Activated CD4-positive, alpha-beta T cell treated with anti-CD3 and anti-CD28 coated beads, Interleukin-2, amount 50 U/mL, for 1 hour (primary cell): ENCODE measurements around the gene CCND2.

ENCODE experiments used
- DNase-seq: peaks from one replicate; pipeline ENCODE4 v3.0.0-alpha.2; 2020

Gene CCND2

DNA sequence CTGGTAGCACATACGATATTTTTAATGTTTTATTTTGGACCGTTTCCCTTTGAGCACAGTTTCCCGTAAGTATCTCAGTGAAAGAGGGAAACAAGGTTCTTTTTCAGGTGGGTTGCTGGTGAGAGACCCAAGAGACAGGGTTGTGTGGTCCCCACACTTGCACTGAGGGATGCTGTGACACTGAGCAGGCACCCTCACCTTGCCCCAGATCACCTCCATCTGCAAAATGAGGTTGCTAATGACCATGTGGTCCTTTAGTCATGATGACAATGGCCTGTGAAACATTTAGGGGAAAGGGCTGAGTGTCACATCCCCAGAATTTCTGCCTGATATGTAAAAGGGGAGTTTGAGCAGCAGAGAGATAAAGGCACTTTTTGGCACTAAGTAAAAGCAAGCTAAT is 4.3 kb downstream of the CCND2 start:
- DNase-seq = no peak

DNA sequence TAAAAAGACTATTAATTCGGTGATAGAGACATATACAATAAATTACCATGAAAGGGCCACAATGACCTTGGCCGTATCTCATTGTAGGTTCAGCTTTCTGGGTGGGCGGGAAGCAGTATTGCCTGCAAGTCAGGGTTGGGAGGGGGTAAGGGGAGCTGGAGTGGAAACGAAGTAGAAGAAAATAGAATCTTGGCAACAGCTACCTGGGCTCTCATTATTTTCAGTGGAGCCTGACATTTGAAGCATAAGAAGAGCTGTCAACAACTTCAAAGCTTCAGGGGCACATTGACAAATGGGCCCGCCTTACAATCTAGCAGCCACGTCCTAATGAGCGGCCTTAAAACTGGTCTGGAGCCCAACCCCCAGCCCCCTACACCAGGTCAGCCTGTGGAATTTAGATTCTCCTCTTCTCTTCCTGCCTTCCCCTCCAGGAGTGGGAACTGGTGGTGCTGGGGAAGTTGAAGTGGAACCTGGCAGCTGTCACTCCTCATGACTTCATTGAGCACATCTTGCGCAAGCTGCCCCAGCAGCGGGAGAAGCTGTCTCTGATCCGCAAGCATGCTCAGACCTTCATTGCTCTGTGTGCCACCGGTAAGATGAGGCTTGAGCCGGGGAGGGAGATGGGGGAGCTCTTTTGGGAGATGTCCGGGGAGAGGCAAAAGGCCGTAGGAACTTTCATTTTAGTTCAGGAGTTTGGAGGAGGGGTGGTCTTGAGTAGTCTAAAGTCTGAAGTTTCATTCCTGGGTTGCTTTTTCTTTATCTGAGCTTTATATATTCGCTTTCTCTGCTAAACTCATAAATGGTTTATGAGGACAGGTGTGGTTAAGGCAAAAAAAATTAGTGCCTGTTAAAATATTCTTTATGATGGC is 5.0 kb downstream of the CCND2 start:
- DNase-seq = no peak

- DNase-seq = no peak
Observed at GRCh38 chr12:4279198-4279690, 5.7 kb downstream of the CCND2 start.

DNA sequence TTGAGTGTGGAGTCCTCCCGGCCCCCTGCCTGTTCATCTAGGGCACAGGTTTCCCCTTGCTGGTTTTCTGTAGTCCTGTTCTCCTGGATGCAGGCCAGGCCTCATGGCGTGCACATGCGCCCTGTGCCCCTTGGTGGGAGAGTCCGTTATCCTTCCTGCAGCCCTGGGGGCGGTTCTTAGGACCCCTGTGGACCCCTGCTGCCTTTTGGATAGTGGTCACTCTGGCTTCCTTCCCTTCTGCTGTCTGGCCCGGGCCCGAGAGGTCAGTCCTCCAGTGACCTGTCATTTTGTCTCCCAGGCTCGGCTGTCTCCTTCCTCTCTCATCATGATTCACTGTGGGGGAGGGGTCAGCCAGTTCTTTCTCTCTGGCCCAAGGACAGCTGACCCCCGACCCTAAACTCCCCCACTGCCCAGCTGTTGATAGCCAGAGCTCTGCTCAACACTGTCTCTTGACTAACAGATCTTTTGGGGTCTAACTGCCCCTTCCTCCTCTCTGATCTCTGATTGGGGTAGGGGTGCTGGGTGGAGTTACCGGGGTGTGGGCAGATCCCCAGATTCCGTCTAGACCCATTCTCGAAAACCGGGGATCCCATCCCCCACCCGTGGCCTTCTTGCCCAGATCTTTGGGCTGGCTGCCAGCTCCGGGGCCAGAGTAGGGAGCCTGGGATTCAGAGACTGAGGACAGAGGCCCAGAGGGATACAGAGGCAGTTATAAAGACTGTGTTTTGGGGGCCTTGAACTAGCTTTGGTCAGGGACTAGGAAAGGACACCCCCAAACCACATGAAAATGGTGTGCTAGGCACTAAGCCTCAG is 7.0 kb downstream of the CCND2 start:
- no peak for DNase-seq

GRCh38 chr12:4281173-4281654 is 7.7 kb downstream of the CCND2 start:
- no peak for DNase-seq

DNA sequence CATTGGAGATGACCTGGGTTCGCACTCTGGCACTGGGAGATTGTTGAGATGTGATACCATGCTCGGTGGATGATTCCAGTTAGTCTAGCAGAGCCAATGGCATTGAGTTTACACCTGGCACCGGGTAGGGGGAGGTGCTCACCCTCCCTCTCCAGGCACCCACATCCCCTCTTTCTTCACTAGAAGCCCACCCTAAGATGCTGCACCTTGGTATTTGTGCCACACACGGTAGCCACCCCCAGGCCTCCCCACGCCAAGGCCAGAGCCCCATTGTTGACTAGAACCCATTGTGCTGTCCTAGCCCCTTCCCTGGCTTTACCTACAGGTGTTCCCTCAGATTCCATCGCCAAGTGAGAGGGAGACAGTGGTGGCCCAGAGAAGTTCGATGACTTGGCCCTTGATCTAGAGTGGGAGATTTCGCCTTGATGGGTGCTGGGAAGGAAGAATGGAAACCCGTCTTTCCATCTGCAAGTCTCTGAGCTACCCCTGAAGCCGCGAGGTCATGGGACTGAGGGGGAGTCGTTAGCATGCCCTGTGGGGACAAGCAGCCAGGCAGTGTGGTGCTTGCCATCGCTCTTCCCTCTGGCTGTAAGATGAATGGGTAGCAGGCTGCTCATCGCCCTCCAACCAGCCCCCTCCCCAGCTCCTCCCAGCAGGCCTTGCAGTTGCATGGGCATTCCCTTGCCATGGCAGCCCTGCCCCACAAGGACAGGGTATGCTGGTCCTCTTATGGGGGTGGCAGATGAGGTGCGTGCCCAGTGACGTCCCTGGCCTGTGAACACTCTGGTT is 8.7 kb downstream of the CCND2 start:
- DNase-seq = no peak

DNA sequence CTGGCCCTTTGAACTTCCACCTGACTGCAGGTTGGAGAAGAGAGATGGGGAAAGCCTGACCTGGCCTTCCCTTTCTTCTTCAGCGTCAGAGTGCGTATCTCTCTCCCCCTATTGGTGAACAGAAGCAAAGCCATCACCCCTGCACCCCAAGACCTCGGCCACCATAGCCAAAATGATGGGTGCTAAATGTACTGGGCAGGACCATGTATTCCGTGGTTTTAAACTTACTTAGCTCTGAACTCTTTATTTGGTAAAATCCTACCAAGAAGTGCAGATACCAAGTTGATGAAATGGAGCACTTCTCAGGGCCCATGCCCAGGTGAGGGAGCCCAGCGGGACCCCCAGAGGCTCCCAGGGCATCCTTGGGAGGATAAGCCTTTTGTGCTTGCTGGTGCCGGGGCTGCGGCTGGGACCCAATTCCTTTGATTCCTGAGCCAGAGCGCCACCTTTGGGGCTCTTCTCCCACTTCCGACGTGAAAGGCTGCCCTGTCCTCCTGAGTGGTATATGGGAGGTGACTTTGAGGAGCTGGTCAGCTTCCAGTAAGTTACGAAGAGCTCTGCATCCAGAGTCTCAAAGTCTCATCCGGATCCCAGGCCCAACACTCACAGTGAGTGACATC is 9.4 kb downstream of the CCND2 start:
- DNase-seq = no peak

- DNase-seq = no peak
Observed at GRCh38 chr12:4283512-4284255, 10.1 kb downstream of the CCND2 start.

GRCh38 chr12:4284306-4284705 is 10.7 kb downstream of the CCND2 start:
- DNase-seq = no peak

- DNase-seq = no peak
Observed at GRCh38 chr12:4285070-4285469, 11.5 kb downstream of the CCND2 start.

DNA sequence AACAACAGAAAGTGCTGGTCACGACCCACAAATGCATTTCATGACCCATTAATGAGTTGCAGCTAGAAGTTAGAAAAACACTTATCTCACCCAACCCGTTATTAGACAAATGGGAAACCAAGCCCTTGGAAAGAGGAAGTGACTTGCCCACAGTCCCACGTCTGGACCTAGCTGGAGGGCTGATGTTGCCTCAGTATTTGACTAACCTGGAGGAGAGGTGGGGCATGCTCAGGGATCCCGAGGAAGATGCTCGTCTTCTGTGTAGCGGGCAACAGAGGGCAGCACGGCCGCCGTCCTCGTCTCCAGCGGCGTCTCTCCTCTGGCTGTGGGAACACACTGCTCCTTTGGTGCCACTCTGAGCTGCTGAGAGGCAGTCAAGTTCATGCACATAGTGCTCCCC is 12.7 kb downstream of the CCND2 start:
- no peak for DNase-seq

- no peak for DNase-seq
Observed at GRCh38 chr12:4286771-4287317, 13.3 kb downstream of the CCND2 start.

- DNase-seq = no peak
Observed at GRCh38 chr12:4287325-4288211, 14.0 kb downstream of the CCND2 start.

- DNase-seq = no peak
Observed at GRCh38 chr12:4288296-4289131, 15.0 kb downstream of the CCND2 start.

GRCh38 chr12:4289231-4289878 is 15.8 kb downstream of the CCND2 start:
- no peak for DNase-seq

- DNase-seq = no peak
Observed at GRCh38 chr12:4289998-4290790, 16.6 kb downstream of the CCND2 start.

DNA sequence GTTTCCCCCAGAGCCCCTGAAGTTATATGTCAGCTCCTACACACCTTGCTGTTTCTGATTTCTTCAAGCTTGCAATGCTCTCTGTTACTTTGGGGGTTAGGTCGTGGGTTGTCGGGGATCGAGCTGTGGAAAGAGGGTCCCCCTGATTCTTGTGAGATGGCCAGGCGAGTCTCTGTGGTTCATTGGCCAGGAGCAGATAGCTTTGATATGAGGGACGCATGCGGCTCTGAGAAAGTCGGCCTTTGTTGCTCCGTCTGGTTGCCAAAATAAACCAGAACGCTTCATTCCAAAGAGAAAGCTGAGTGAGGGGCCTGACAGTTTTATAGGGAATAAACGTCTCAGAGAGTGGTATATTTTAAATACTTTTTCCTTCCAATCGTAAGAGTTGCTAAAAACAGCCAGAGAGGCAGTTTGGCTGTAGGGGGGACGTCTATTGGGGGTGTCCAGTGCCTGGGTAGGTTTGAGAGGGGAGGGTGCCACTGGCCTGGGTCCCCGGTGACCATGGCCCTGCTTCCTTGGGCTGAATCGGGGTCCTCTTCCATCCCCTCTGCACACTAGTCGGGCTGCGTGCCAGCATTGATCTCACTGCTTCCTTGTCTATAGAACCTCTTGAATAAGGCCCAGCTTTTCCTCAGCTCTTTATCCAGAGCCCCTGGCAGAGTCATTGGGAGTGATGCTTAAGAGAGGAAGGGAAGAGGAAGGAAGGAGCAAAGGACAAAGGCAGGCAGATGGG is 18.9 kb downstream of the CCND2 start:
- no peak for DNase-seq
